T-helper 9 cell (primary cell): ENCODE results near the gene KTN1.

Experiments used
- DNase-seq: peaks from one replicate; pipeline ENCODE4 v3.0.0-alpha.2; 2020

KTN1 gene

GRCh38 chr14:55718551-55718950 lies 138.5 kb downstream of the KTN1 start:
- no peak for DNase-seq

DNA sequence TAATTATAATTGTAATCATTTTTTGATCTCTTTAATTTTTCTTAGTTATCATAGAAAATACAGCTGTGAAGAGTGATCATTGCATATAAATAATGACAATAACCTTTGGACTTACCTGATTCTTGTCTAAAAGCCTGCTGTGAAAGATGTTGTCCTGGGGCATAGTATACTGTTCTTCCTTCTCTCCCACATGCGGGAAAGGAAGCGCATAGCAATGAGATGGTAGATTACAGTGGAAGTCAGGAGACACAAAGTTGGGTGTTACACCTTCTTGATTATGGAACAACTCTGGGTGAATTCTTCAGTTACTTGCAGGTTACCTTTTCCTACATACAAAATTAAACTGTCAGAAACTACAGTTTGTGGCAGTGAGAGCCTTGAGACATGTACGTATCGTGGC lies 140.8 kb downstream of the KTN1 start:
- DNase-seq: no peak

DNA sequence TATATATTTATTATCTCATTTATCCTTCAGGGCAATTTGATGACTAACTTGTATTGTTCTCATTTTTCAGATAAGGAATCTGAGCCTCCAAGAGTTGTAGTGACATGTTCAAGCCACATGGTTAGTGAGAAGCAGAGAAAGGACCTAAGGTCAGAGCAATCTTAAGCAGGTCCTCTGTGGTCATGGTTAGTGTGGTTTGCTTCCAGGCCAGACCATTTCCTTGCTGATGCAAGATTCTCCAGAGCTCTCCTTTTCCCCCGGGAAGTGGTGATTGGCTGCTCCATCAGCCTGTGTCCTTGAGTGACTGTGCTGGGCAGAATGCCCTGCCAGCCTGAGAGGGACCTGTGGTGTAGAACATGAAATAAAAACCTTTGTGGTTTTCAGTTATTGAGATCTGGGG lies 141.3 kb downstream of the KTN1 start:
- DNase-seq: no peak

DNA sequence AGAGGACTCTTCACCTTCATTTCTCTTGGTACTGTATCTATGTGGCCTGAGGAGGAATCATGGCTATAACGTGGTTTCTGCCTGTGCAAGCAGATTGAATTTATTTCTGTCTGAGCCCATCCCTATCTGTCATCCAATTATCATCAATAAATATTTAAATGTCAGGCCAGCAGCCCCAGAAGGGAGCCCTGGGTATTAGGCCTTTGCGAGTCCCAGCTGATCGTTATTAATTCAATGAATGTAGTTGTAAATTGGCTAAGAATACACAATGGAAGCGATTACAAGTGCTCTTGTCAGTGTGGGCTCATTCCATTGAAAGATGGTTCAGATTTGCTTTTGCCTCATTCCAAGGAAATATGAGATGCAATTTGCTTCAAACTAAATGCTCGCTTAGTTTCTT lies 142.0 kb downstream of the KTN1 start:
- DNase-seq: no peak

DNA sequence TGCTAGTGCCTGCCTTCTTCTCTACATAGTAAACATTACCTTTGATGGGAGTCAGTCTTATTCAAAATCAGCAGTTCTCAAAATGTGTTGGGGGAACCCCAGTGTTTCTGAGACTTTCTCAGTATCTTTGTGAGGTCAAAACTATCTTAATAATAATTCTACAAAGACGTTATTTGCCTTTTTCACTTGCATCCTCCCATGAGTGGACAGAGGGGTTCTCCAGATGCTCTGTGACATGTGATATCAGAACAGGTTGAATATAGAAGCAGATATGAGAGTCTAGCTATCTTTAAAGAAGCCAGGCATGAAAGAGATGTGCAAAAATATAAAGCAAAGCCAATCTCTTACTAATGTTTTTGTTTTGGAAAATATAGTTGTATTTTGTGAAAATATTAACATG lies 144.7 kb downstream of the KTN1 start:
- no peak for DNase-seq

GRCh38 chr14:55730592-55731310 lies 150.7 kb downstream of the KTN1 start:
- no peak for DNase-seq

DNA sequence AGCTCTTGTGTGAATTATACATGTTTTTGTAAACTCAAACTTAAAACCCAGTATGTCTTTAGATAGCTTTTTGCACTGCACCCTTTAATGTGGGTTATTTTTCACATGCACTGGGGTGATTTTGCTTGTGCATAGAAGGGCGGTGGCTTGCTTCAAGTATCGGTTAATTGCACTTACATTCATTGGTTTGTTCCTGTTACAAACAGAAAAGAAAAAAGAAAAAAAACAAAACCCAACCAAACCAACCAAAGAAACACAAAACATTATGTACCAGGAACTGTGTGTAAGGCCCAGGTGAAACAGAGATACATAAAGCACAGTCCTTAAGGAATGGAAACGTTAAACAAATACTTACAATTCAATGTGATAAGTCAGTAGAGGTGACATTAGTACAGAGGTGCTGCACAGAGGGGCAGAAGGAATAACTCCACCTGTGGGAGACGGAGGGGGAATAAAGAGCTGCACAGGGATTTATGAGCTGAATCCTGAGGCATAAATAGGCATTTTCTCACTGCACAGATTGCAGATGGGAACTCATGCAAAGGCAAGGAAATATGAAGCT lies 151.4 kb downstream of the KTN1 start:
- no peak for DNase-seq

- peak; percentile 39 for DNase-seq
These were observed 152.0 kb downstream of the KTN1 start for GRCh38 chr14:55731881-55732498.

- no peak for DNase-seq
These were observed 153.6 kb downstream of the KTN1 start for GRCh38 chr14:55733599-55733998.
